ENCODE data around the gene KLRC3. TPM values are rescaled to one million over a fixed set of nuclear protein-coding genes. Genes with fewer than 3 reads are reported as not detected.

The KLRC3 gene
- total RNA-seq, 1 donor from 2014 or later: not detected

DNA sequence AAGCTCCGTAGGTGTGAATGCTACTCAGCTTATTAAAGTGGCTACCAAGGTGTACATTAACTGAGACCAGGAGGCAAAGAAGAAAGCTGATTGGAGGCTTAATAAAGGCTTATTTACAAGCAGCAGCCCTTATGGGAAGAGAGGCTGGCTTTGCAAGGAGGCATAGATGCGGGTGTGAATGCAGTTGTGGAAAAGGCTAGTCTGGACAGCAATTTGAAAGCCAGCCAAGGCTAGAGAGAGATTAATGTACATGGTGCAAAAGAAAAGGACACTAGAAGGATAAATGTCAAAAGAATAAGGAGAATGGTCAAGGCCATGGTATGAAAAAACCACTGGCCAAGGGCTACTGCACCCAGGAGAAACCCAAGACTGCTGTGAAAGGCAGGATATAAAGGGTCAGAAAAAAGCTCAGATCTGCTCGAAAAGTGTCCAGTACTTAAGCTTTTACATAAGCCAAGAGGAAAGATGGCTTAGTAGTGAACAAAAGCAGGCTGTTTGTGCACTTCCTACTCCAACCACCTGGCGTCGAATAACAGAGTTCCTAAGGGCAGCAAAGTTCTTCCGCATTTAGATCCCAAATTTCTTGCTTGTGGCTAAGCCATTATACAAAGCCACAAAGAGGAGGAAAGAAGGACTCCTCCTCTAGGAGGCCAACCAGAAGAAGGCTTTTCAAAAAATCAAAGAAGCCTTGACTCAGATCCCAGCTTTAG lies 54.5 kb downstream of the KLRC3 start:
- DNase-seq (no peak), ATAC-seq (peak in 1 of 2 donors; percentile 26)
- Histone ChIP-seq H3K27ac (peak overlapping the region; percentile 90), H3K36me3 (no peaks in the 10 kb centered on the region), H3K27me3 (ENCODE audit: low read depth) (no peaks in the 10 kb centered on the region), H3K4me3 (peak overlapping the region; percentile 72), H3K4me1 (peaks cover 26% of the 10 kb centered on the region), H3K9me3 (no peaks in the 10 kb centered on the region)
- TF ChIP-seq, protein P1, sequence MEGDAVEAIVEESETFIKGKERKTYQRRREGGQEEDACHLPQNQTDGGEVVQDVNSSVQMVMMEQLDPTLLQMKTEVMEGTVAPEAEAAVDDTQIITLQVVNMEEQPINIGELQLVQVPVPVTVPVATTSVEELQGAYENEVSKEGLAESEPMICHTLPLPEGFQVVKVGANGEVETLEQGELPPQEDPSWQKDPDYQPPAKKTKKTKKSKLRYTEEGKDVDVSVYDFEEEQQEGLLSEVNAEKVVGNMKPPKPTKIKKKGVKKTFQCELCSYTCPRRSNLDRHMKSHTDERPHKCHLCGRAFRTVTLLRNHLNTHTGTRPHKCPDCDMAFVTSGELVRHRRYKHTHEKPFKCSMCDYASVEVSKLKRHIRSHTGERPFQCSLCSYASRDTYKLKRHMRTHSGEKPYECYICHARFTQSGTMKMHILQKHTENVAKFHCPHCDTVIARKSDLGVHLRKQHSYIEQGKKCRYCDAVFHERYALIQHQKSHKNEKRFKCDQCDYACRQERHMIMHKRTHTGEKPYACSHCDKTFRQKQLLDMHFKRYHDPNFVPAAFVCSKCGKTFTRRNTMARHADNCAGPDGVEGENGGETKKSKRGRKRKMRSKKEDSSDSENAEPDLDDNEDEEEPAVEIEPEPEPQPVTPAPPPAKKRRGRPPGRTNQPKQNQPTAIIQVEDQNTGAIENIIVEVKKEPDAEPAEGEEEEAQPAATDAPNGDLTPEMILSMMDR (IDR thresholded peaks at IDR 0.05): peak; percentile 21
- intact Hi-C loops (cut with DNase I): no loop called here

DNA sequence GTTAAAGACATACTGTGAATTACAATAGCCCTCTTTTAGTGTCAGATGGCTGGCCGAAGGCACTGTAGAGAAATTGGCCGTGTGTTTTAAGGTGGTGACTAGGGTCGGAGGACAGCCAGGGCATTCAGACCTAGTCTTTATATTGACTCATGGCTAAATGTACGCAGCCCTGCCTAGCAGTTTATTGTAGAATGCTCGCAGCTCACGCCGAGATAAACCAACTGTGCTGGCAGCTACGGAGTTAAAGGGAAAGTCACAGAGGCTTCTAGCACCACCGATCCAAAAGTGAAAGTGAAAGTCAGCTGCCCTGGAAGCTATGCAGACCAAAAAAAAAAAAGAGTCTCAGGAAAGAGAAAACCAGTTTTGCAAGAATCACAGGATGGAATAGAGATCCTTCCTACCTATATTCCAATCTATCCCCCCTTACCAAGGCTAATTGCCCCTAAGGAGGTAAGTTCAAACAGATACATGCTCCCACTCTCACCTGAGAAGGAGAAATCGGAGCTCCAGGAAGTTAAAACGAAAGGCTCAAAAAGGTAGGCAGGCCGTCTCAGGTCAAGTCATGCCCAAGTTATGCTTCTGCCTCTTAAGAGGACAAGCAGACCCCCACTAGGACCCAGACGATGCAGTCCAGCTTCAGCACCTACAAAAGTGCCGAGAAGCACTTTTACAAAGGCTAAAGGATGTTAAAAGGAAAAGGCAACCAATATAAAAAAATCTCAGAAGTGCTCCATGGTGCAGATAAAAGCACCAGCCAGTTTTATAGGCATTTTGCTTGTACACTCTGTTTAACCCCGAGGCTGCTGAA lies 55.4 kb downstream of the KLRC3 start:
- peaks cover 26% of the 10 kb centered on the region for H3K4me1 ChIP-seq
- peak overlapping the region; percentile 90 for H3K27ac ChIP-seq
- ATAC-seq (peak; percentile 84 to 89), DNase-seq (peak; percentile 52)
- H3K27me3 ChIP-seq (ENCODE audit: low read depth): no peaks in the 10 kb centered on the region
- intact Hi-C loops (cut with DNase I): no loop called here
- no peaks in the 10 kb centered on the region for H3K9me3 ChIP-seq
- no peaks in the 10 kb centered on the region for H3K36me3 ChIP-seq
- TF ChIP-seq, protein P1 (IDR thresholded peaks at IDR 0.05): no peak
- H3K4me3 ChIP-seq: peak overlapping the region; percentile 72

DNA sequence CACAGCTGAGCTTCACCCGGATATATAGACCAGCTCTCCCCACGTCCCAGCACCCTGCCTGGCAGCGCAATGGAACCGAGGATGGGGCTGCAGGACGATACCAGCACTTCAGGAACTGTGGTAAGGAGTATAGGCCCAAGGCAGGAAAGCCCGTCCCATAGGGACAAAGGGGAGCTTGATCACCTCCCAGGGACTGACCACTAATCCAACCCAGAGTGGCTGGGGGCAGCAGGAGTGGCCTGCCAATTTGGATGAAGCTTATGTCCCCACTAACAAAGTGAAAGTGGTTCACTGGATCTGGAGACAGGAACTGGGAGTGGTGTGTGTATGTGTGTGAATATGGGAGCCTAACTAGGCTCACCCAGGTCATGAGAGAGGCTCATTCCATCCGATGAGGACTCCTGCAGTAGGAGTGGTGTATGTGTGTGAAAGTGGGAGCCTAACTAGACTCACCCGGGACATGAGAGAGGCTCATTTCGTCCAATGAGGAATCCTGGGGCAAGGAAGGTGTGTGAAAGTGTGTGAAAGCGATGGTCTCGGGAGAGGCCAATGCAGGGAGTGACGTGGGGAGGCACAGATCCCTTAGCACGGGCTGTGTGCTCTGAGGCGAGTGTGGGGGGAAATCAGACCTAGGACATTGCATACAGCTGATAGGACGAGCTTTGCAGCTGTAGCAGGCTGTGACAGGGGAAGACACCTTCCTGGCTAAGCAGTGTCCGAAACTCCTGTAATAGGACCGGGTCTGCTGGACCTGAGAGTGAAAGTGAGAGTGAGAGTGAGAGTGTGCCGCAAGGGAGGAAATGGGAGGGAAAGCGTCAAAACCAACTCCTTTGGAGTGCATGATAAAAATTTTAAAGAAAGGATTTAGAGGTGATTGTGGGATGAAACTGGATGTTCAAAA lies 56.2 kb downstream of the KLRC3 start:
- ATAC-seq (peak; percentile 70 to 77), DNase-seq (no peak)
- no peaks in the 10 kb centered on the region for H3K36me3 ChIP-seq
- H3K27ac ChIP-seq: peak overlapping the region; percentile 90
- TF ChIP-seq, protein P1 (IDR thresholded peaks at IDR 0.05): no peak
- intact Hi-C loops (cut with DNase I): no loop called here
- peaks cover 26% of the 10 kb centered on the region for H3K4me1 ChIP-seq
- H3K9me3 ChIP-seq: no peaks in the 10 kb centered on the region
- H3K27me3 ChIP-seq (ENCODE audit: low read depth): no peaks in the 10 kb centered on the region
- peak overlapping the region; percentile 72 for H3K4me3 ChIP-seq

DNA sequence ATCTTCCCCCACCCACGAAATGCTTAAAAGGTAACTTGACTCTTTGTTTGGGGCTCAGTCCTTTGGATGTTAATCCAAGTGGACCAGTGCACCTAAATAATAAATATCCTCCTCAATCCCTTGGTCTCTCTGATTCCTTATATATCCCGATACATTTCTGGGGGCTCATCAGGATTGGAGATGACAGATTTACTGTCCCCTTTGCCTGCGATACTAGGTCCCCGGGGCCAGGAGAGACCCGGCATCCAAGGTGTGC lies 56.8 kb downstream of the KLRC3 start:
- Histone ChIP-seq H3K9me3 (no peaks in the 10 kb centered on the region), H3K27me3 (ENCODE audit: low read depth) (no peaks in the 10 kb centered on the region), H3K4me1 (peaks cover 26% of the 10 kb centered on the region), H3K27ac (peak overlapping the region; percentile 90), H3K4me3 (peak overlapping the region; percentile 72), H3K36me3 (no peaks in the 10 kb centered on the region)
- intact Hi-C loops (cut with DNase I): no loop called here
- no peak for DNase-seq
- no peak for ATAC-seq
- TF ChIP-seq, protein P1 (IDR thresholded peaks at IDR 0.05): no peak

All from lower lobe of right lung (tissue), 2 donors.